Trophoblast cell (in vitro differentiated cells and primary cell): Measurements from ENCODE around the gene ZDHHC8.

Experiments used
- DNase-seq, 2 donors: peaks; one replicate each; pipeline ENCODE4 v3.0.0-alpha.2; 2016
- H2AFZ ChIP-seq: 2 replicates; pipeline ENCODE4 v1.6.1; 2013; ENCODE audit warnings: low read length, moderate library complexity, mild to moderate bottlenecking; ENCODE audit not compliant: insufficient read depth, poor library complexity
- H2AK5ac ChIP-seq: 2 replicates; pipeline ENCODE4 v1.6.1; 2013; ENCODE audit warnings: mild to moderate bottlenecking, low read length
- H2BK120ac ChIP-seq: 2 replicates; pipeline ENCODE4 v1.6.1; 2013; ENCODE audit warnings: low read length, mild to moderate bottlenecking, moderate library complexity; ENCODE audit not compliant: insufficient read depth, poor library complexity
- H2BK12ac ChIP-seq: 2 replicates; pipeline ENCODE4 v1.6.1; 2013; ENCODE audit warnings: mild to moderate bottlenecking, low read length, moderate library complexity
- H2BK5ac ChIP-seq: 2 replicates; pipeline ENCODE4 v1.6.1; 2013; ENCODE audit warnings: low read length, low read depth, moderate library complexity, mild to moderate bottlenecking; ENCODE audit not compliant: poor library complexity
- H3K14ac ChIP-seq: 2 replicates; pipeline ENCODE4 v1.6.1; 2013; ENCODE audit warnings: mild to moderate bottlenecking, low read length
- H3K18ac ChIP-seq: 2 replicates; pipeline ENCODE4 v1.6.1; 2013; ENCODE audit warnings: mild to moderate bottlenecking, low read length
- H3K23ac ChIP-seq: 2 replicates; pipeline ENCODE4 v1.6.1; 2013; ENCODE audit warnings: low read length
- H3K27ac ChIP-seq: 2 replicates; pipeline ENCODE4 v1.5.1; 2013; ENCODE audit warnings: low read depth, mild to moderate bottlenecking, inconsistent platforms, low read length, moderate library complexity
- H3K27me3 ChIP-seq: 2 replicates; pipeline ENCODE4 v1.6.1; 2013; ENCODE audit warnings: inconsistent platforms, mild to moderate bottlenecking, low read length, moderate library complexity; ENCODE audit not compliant: insufficient read depth
- H3K36me3 ChIP-seq, 2 experiments: 1 replicate in 1 of 2; 2 replicates in 1 of 2; pipeline ENCODE4 v1.6.1; 2013; ENCODE audit warnings: low read length in 2 of 2, mild to moderate bottlenecking in 2 of 2, moderate library complexity in 1 of 2; ENCODE audit not compliant: insufficient read depth in 2 of 2, control insufficient read depth in 1 of 2
- H3K4ac ChIP-seq: 2 replicates; pipeline ENCODE4 v1.6.1; 2013; ENCODE audit warnings: low read depth, mild to moderate bottlenecking, low read length, moderate library complexity
- H3K4me1 ChIP-seq, 2 experiments: 1 replicate in 1 of 2; 2 replicates in 1 of 2; pipeline ENCODE4 v1.6.1; 2013; ENCODE audit warnings: low read length in 2 of 2, mild to moderate bottlenecking in 2 of 2, moderate library complexity in 1 of 2; ENCODE audit not compliant: insufficient read depth in 2 of 2, control insufficient read depth in 1 of 2
- H3K4me2 ChIP-seq: 2 replicates; pipeline ENCODE4 v1.6.1; 2013; ENCODE audit warnings: inconsistent platforms, mild to moderate bottlenecking, low read length, moderate library complexity
- H3K4me3 ChIP-seq: 2 replicates; pipeline ENCODE4 v1.5.1; 2013; ENCODE audit warnings: mild to moderate bottlenecking, low read depth, low read length, inconsistent platforms
- H3K79me1 ChIP-seq: one replicate; pipeline ENCODE4 v1.6.1; 2013; ENCODE audit warnings: low read length
- H3K79me2 ChIP-seq: 2 replicates; pipeline ENCODE4 v1.6.1; 2013; ENCODE audit warnings: low read length, mild to moderate bottlenecking; ENCODE audit not compliant: control insufficient read depth, insufficient read depth, poor library complexity
- H3K9ac ChIP-seq: 2 replicates; pipeline ENCODE4 v1.6.1; 2013; ENCODE audit warnings: mild to moderate bottlenecking, low read length
- H3K9me3 ChIP-seq: 2 replicates; pipeline ENCODE4 v1.6.1; 2013; ENCODE audit warnings: low read depth, mild to moderate bottlenecking, control low read depth, inconsistent platforms, low read length; ENCODE audit not compliant: insufficient read depth
- H4K12ac ChIP-seq: 2 replicates; pipeline ENCODE4 v1.6.1; 2013; ENCODE audit warnings: low read depth, mild to moderate bottlenecking, low read length, moderate library complexity
- H4K8ac ChIP-seq: 2 replicates; pipeline ENCODE4 v1.6.1; 2013; ENCODE audit warnings: low read depth, mild to moderate bottlenecking, low read length, moderate library complexity
- H4K91ac ChIP-seq: one replicate; pipeline ENCODE4 v1.6.1; 2013; ENCODE audit warnings: low read depth, mild to moderate bottlenecking, low read length, moderate library complexity
- WGBS: extraction: QIAGEN DNeasy Blood & Tissue Kit; methylation state at CpG from one replicate; pipeline ENCODE4 v1.1.7; 2013; ENCODE audit warnings: missing lambda C conversion rate; ENCODE audit not compliant: insufficient read length, insufficient coverage; ENCODE audit errors: extremely low coverage; 5-methylcytosine and 5-hydroxymethylcytosine counted together

ZDHHC8 gene

DNA sequence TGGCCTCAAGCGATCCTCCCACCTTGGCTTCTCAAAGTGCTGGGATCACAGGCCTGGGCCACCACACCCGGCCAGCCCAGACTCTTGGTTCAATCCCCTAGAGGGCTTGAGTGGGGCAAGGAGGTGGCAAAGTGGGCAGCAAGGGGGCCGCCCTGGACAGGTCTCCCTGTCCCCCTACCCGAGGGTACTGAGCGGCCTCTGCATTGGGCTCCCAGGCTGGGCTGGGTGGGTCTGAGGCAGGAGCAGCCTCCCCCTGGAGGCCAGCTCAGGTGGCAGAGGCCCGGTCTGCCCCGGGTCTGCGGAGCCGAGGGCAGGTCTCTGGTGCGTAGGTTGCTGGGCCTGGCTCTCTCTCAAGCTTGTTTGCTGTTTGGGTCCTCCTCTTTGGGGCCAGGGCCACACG, 41.6 kb downstream of the ZDHHC8 start:
- Histone ChIP-seq H3K18ac (no peak overlapping the region), H3K27me3 (no peaks in the 10 kb centered on the region), H4K8ac (no peak overlapping the region), H3K4me3 (no peak overlapping the region), H3K9me3 (no peaks in the 10 kb centered on the region), H4K12ac (no peak overlapping the region), H3K36me3 (no peaks in the 10 kb centered on the region), H2AK5ac (no peak overlapping the region), H3K9ac (no peak overlapping the region), H2AFZ (no peak overlapping the region), H3K27ac (no peak overlapping the region), H3K14ac (no peak overlapping the region), H2BK12ac (no peak overlapping the region), H3K79me2 (no peaks in the 10 kb centered on the region), H3K4ac (no peak overlapping the region), H3K4me2 (no peak overlapping the region), H2BK5ac (no peak overlapping the region), H3K79me1 (no peaks in the 10 kb centered on the region), H2BK120ac (no peak overlapping the region), H4K91ac (no peak overlapping the region), H3K23ac (no peak overlapping the region), H3K4me1 (no peaks in the 10 kb centered on the region)
- DNase-seq = no peak
- no CpG with 5 or more reads among the region's 11 CpGs for WGBS

DNA sequence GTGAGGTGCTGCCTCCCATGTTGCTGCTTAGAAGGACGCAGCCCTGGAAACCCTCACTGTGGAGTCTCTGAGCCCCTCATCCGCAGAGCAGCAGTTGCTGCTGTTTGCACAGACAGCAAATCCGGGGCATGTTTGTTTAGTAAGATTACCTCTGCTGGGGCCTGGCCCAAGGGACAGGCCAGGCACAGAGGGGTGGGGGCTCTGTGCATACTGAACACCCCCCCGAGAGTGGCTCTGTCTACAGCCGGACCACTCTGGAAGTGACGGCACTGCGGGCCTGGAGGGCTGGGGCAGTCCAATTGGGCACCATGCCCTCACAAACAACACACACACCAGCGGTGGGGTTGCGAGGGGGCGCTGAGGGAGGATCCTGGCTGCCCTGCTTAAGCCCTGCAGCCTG, 42.2 kb downstream of the ZDHHC8 start:
- Histone ChIP-seq H3K9ac (no peak overlapping the region), H3K79me1 (no peaks in the 10 kb centered on the region), H2BK12ac (no peak overlapping the region), H2BK120ac (no peak overlapping the region), H3K18ac (no peak overlapping the region), H3K27ac (no peak overlapping the region), H4K91ac (no peak overlapping the region), H4K8ac (no peak overlapping the region), H3K4me1 (no peaks in the 10 kb centered on the region), H2BK5ac (no peak overlapping the region), H3K23ac (no peak overlapping the region), H3K27me3 (no peaks in the 10 kb centered on the region), H2AFZ (no peak overlapping the region), H2AK5ac (no peak overlapping the region), H3K4ac (no peak overlapping the region), H3K14ac (no peak overlapping the region), H3K79me2 (no peaks in the 10 kb centered on the region), H3K4me2 (no peak overlapping the region), H4K12ac (no peak overlapping the region), H3K4me3 (no peak overlapping the region), H3K36me3 (no peaks in the 10 kb centered on the region), H3K9me3 (no peaks in the 10 kb centered on the region)
- WGBS = no CpG with 5 or more reads among the region's 10 CpGs
- DNase-seq = no peak

DNA sequence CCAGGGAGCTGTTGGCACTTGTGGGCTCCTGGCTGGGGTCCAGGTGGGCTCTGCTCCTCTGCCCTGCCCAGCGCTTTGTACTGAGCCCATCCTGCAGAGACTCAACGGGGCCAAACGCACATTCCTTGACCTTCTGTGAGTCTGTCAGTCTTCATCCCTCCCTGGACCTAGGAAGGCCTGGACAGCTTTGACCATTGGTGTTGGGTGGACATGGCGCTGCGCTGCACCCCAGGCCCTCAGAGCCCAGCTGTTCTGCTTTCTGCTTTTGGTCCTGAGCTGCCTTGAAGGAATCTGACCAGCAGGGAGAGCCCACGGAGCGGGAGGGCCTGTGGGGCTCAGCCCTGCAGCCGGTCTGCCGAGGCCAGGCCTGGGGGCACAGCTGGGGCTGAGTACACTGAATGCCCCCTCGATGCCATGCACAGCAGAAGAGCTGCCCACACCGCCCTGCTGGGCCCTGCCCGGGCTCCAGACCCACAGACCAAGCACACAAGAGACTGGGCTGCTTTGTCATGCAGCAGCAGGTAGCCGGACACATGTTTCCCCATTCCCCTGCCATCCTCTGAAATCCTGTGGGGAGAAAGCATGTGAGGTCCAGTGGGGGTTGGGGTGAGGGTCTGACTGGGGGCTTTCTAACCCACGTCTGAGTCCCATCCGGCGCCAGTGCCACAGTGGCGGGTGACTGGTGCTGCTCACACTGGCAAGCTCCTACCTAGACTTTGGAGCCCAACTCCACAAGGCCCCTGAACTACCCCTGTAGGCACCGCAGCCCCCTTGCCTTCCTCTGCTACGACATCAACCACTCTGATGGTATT, 43.4 kb downstream of the ZDHHC8 start:
- no CpG with 5 or more reads among the region's 19 CpGs for WGBS
- Histone ChIP-seq H2AK5ac (no peak overlapping the region), H3K4me2 (no peak overlapping the region), H3K79me2 (no peaks in the 10 kb centered on the region), H2BK120ac (no peak overlapping the region), H4K8ac (no peak overlapping the region), H3K4ac (no peak overlapping the region), H3K27ac (no peak overlapping the region), H3K23ac (no peak overlapping the region), H3K9ac (no peak overlapping the region), H2BK12ac (no peak overlapping the region), H2AFZ (no peak overlapping the region), H4K12ac (no peak overlapping the region), H3K79me1 (no peaks in the 10 kb centered on the region), H3K27me3 (no peaks in the 10 kb centered on the region), H3K14ac (no peak overlapping the region), H4K91ac (no peak overlapping the region), H3K4me1 (no peaks in the 10 kb centered on the region), H3K18ac (no peak overlapping the region), H3K4me3 (no peak overlapping the region), H3K9me3 (no peaks in the 10 kb centered on the region), H2BK5ac (no peak overlapping the region), H3K36me3 (no peaks in the 10 kb centered on the region)
- peak in 1 of 2 donors; percentile 13 for DNase-seq

GRCh38 chr22:20175597-20175900, 43.9 kb downstream of the ZDHHC8 start:
- H3K79me1 ChIP-seq = no peaks in the 10 kb centered on the region
- no peak overlapping the region for H3K27ac ChIP-seq
- H3K4me3 ChIP-seq = no peak overlapping the region
- H3K79me2 ChIP-seq = no peaks in the 10 kb centered on the region
- H4K91ac ChIP-seq = no peak overlapping the region
- no peak overlapping the region for H3K23ac ChIP-seq
- no peaks in the 10 kb centered on the region for H3K36me3 ChIP-seq
- H2AFZ ChIP-seq = no peak overlapping the region
- H3K14ac ChIP-seq = no peak overlapping the region
- no peak for DNase-seq
- no peaks in the 10 kb centered on the region for H3K4me1 ChIP-seq
- H2BK5ac ChIP-seq = no peak overlapping the region
- H2BK12ac ChIP-seq = no peak overlapping the region
- H3K9ac ChIP-seq = no peak overlapping the region
- no peak overlapping the region for H4K12ac ChIP-seq
- no peaks in the 10 kb centered on the region for H3K27me3 ChIP-seq
- no peak overlapping the region for H2AK5ac ChIP-seq
- WGBS = no CpG with 5 or more reads among the region's 12 CpGs
- no peak overlapping the region for H2BK120ac ChIP-seq
- H3K4ac ChIP-seq = no peak overlapping the region
- no peak overlapping the region for H3K18ac ChIP-seq
- no peak overlapping the region for H4K8ac ChIP-seq
- no peak overlapping the region for H3K4me2 ChIP-seq
- H3K9me3 ChIP-seq = no peaks in the 10 kb centered on the region
